GM23338 (cell line): ENCODE measurements around the gene CST9L.

ENCODE experiments used
- CTCF ChIP-seq, 2 experiments: fragments of 200-600 bp in 1 of 2; sonication (generic) in 1 of 2; conservative IDR thresholded peaks; 2 replicates each; pipeline versions ENCODE4 v1.5.1 to v1.6.1; 2016 to 2017; ENCODE audit warnings: antibody characterized with exemption in 2 of 2, low read depth in 2 of 2, mild to moderate bottlenecking in 2 of 2, moderate library complexity in 1 of 2
- EZH2 ChIP-seq: fragments of 200-600 bp; sonication (generic); IDR thresholded peaks from one replicate; pipeline ENCODE4 v1.8.0; 2017; ENCODE audit warnings: antibody characterized with exemption, mild to moderate bottlenecking, low read depth; ENCODE audit not compliant: unreplicated experiment
- EZH2phosphoT487 ChIP-seq: fragments of 200-600 bp; sonication (generic); IDR thresholded peaks from one replicate; pipeline ENCODE4 v1.8.1; 2018; ENCODE audit warnings: antibody characterized with exemption; ENCODE audit not compliant: unreplicated experiment
- TF ChIP-seq, protein P1 (sequence below): IDR thresholded peaks from one replicate; pipeline ENCODE4 v1.6.1; 2018; ENCODE audit warnings: antibody characterized with exemption; ENCODE audit not compliant: unreplicated experiment

- TF ChIP-seq EZH2phosphoT487 (no peak), CTCF (conservative IDR thresholded peaks at IDR 0.05; ENCODE audit: low read depth in 2 of 2) (no peak), EZH2 (no peak)
- TF ChIP-seq, protein P1, sequence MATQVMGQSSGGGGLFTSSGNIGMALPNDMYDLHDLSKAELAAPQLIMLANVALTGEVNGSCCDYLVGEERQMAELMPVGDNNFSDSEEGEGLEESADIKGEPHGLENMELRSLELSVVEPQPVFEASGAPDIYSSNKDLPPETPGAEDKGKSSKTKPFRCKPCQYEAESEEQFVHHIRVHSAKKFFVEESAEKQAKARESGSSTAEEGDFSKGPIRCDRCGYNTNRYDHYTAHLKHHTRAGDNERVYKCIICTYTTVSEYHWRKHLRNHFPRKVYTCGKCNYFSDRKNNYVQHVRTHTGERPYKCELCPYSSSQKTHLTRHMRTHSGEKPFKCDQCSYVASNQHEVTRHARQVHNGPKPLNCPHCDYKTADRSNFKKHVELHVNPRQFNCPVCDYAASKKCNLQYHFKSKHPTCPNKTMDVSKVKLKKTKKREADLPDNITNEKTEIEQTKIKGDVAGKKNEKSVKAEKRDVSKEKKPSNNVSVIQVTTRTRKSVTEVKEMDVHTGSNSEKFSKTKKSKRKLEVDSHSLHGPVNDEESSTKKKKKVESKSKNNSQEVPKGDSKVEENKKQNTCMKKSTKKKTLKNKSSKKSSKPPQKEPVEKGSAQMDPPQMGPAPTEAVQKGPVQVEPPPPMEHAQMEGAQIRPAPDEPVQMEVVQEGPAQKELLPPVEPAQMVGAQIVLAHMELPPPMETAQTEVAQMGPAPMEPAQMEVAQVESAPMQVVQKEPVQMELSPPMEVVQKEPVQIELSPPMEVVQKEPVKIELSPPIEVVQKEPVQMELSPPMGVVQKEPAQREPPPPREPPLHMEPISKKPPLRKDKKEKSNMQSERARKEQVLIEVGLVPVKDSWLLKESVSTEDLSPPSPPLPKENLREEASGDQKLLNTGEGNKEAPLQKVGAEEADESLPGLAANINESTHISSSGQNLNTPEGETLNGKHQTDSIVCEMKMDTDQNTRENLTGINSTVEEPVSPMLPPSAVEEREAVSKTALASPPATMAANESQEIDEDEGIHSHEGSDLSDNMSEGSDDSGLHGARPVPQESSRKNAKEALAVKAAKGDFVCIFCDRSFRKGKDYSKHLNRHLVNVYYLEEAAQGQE, result no peak
Observed at GRCh38 chr20:23603321-23603720, 35.0 kb upstream of the CST9L start.
